GM12875 (cell line): Measurements from ENCODE around the gene C12orf75.
"Not testable (repeated sequence)": the region's sequence is repeated elsewhere in the genome, so short reads cannot be mapped to it uniquely, and the experiment has no call there.

ENCODE experiments used
- H3K4me3 ChIP-seq: one replicate; pipeline ENCODE4 v1.5.1; 2011; ENCODE audit warnings: low read depth, low read length, control low read depth
- CTCF ChIP-seq: IDR thresholded peaks from 2 replicates; pipeline ENCODE4 v1.5.1; 2011; ENCODE audit warnings: low read depth, mild to moderate bottlenecking, control low read depth, inconsistent platforms, low read length, moderate library complexity, borderline replicate concordance; ENCODE audit not compliant: insufficient read depth

The C12orf75 gene

DNA sequence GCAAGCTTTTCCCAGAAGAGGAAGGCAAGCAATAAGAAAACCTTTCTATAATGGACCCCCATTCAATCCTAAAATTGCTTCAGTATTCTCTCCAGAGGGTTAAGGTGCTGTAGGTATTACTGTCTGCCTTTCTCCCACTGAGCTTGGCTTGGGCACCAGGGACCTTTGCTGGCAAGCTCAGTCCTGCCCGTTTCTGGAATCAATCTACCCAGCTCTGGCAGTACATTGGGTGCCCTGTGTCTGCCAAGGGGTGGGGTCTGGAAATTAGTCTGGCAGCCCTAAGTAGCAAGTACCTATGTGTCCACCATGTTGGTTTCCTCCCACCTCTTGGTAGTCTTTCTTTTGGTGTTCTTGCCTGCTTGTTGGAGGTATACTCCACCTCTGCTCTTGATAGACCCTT, 72.6 kb downstream of the C12orf75 start:
- TF ChIP-seq CTCF: no peak

DNA sequence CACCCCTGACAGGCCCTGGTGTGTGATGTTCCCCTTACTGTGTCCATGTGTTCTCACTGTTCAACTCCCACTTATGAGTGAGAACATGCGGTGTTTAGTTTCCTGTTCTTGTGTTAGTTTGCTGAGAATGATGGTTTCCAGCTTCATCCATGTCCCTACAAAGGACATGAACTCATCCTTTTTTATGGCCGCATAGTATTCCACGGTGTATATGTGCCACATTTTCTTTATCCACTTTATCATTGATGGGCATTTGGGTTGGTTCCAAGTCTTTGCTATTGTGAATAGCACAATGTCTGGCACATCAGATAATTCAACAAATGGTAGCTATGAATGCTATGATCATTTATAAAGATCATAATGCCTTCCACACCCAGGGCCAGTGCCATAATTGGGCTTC, 73.6 kb downstream of the C12orf75 start:
- H3K4me3 ChIP-seq: not testable (repeated sequence)

More for the DNA sequence above, 72.6 kb downstream of the C12orf75 start:
- H3K4me3 ChIP-seq: no peak overlapping the region

- no peak for TF ChIP-seq CTCF
- no peak overlapping the region for H3K4me3 ChIP-seq
Measured at GRCh38 chr12:105406497-105406896, 76.0 kb downstream of the C12orf75 start.

- no peak for TF ChIP-seq CTCF
- H3K4me3 ChIP-seq: no peak overlapping the region
Measured at GRCh38 chr12:105409279-105409678, 78.8 kb downstream of the C12orf75 start.

DNA sequence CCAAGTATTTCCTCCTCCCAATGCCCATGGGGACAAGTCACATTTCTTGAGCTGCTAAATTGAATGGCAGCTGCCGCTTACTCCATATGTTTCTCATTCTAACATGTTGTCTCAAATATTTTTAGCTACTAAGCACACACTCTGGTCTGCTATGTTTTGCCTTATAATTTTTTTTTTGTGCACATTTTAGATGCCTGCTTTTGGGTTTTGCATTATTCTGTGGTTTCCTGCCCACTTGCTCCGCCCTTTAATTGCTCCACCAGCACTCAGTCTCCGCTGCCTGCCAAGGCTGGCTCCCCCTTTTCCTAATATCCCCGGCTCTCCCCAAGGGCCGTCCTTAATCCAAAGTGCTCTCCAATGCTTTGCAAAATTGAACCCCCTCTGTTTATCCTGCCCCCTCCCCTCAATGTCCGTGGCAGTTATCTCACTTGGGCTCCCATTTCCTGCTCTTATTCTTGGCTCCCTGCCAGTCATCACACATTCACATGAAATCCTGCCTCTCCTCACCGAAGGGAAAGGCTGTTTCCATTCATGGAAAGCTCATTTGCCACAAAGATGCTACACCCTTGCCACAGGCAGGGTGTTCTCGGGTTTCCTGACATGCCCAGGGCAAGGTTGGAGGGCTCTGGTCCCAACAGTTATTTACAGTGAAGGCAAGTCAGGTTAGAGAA, 79.4 kb downstream of the C12orf75 start:
- TF ChIP-seq CTCF: no peak
- H3K4me3 ChIP-seq: no peak overlapping the region

DNA sequence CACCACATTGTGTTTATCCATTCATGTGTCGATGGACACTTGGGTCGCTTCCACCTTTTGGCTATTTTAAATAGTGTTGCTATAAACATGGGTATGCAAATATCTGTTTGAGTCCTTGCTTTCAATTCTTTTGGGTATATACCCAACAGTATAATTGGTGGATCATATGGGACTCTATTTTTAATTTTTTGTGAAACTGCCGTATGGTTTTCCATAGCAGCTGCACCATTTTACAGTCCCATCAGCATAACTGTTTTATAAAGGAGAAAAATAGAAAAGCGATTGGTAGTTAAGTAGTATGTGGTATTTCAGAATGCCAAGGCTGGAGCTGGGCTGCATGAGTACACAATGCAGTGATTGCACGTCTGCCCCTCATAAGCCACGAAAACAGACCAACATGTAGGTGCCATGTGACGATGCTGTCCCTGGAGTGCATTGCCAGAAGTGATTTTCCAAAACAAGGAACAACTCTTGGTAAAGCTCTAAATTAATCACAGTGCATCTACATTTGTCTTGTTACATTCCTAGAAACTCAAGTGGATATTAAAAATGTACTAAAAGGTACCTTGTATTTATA, 83.5 kb downstream of the C12orf75 start:
- no peak for TF ChIP-seq CTCF
- no peak overlapping the region for H3K4me3 ChIP-seq

DNA sequence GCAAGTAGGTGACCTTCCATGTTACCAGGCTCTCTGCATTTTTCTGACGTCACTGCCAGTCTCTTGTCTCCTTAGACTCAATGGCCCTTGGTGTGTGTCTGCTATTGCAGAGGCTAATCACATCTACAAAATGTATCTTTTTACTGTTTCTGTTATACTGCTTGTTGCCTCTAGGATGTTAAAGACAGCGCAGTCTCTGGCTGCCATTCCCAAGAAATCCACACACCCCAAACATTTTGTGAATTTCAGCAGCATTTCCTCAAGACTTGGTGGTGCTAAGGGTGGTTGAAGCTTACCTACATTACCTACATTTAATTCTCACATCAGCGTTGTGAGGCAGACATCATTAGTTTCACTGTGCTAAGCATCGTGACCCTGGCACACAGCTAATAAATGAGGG, 87.2 kb downstream of the C12orf75 start:
- TF ChIP-seq CTCF: no peak
- H3K4me3 ChIP-seq: no peak overlapping the region

DNA sequence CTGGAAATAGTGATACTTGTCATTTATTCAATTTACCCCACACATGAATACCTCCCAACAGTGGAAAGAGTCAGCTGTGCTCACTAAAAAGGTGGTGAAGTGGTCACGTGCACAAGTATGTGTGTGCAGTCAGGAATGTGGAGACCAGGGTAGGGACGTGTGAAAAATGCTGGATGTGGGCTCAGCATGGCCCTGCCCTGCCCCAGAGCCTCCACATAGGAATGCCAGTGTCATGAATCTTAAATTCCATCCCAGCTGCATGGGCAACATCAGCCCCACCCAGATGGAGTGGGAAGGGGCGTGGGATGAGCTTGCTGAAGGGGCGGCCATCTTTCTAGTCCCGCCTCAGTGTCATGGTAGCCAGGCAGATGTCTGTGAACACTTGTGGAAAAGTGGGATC, 87.7 kb downstream of the C12orf75 start:
- no peak overlapping the region for H3K4me3 ChIP-seq
- TF ChIP-seq CTCF: no peak
